ENCODE data around the gene COPA. TPM values are rescaled to one million over a fixed set of nuclear protein-coding genes. Genes with fewer than 3 reads are reported as not detected.

COPA gene
- total RNA-seq, 2 experiments from 2014 or later = 145 to 146 TPM

GRCh38 chr1:160369087-160369486 is 26.0 kb upstream of the COPA start:
- no peak for DNase-seq
- POLR2A ChIA-PET = interaction anchor here (1.1 to 1.6 kb wide), 4 partner anchors 9 to 52 kb away, joined by 3 to 4 read pairs (median 4); partner anchors contain the start of genes COPA and NCSTN
- Mint-ChIP-seq H3K4me3 (no peak overlapping the region), H3K36me3 (ENCODE audit: low read depth) (no peaks in the 10 kb centered on the region), H3K9me3 (no peaks in the 10 kb centered on the region), H3K4me1 (peaks cover 2% of the 10 kb centered on the region), H3K27ac (no peak overlapping the region), H3K27me3 (peaks cover 2% of the 10 kb centered on the region)
- CTCF ChIA-PET = interaction anchor here (1.8 kb wide), 1 partner anchor 8 kb away, joined by 6 read pairs; no protein-coding TSS in a partner anchor

DNA sequence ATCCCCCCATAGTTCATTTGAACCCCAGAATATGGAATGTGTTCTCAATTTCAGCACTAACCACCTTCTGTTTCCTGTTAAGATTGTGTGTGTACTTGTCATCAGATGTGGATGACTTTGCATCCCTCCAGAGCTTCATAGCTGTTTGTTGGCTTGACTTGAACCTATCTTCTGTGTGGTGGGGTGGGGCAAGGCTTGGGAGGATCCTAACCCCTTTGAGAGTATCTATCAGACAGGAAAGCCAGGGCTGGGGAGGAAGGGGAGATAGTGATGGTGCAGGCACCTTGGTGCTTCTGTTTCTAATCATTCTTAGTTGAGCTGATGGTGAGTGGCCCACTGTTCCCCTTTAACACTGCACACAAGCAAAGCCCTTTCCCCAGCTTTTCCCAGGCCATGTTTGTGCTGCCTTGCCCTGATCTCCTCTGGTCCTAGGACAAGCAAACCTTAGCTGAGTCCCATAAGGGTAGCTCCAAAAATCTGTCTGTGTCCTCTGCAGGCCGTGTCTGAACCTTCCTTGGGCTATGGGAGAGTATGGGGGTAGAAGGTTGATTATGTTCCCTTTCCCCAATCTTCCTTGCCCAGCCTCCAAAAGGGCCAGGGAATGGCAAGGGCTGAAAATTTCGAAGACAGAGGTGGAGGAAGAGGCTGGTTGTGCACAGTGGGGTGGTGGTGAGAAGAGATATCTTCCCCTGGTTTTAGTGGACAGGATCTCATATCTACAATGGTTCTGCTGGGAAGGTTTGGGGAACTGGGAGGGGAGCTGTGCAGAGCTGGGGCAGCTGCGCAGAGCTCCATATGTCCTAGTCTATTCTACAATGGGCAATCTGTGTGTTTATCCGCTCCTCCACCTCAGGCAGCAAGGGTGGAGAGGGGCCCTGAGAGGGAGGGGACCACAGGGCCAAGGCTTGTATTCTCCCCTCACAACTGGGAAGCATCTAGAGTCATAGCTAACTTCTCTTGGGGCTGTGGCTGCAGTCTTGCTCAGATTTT is 25.2 kb upstream of the COPA start:
- H3K27ac Mint-ChIP-seq = no peak overlapping the region
- CTCF ChIA-PET = interaction anchor here (0.7 to 1.8 kb wide), 2 partner anchors 9 to 238 kb away, joined by 4 to 6 read pairs; no protein-coding TSS in a partner anchor
- no peaks in the 10 kb centered on the region for H3K36me3 Mint-ChIP-seq (ENCODE audit: low read depth)
- H3K4me1 Mint-ChIP-seq = peaks cover 2% of the 10 kb centered on the region
- no peaks in the 10 kb centered on the region for H3K9me3 Mint-ChIP-seq
- H3K4me3 Mint-ChIP-seq = no peak overlapping the region
- POLR2A ChIA-PET = interaction anchor here (1.1 to 1.6 kb wide), 4 partner anchors 9 to 51 kb away, joined by 3 to 4 read pairs (median 4); partner anchors contain the start of genes COPA and NCSTN
- peaks cover 2% of the 10 kb centered on the region for H3K27me3 Mint-ChIP-seq
- DNase-seq = no peak

DNA sequence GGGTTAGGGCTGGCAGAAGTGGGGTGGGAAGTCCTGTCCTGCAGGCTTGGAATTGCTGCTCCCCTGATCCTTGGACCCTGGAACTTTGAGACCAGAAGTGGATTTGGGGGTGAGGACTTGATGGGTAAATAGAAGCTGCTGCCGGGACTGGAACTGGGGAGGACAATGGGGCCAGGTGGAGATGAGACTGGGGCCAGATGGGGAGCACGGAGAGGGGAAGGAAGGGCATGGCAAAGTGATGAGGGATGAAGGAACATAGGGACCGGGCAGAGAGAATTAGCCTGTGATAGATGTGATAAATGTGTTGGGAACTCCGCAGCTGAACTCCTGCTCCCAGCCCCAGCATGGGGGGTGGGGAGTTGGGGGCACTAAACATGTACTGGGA is 24.5 kb upstream of the COPA start:
- H3K27me3 Mint-ChIP-seq = peaks cover 2% of the 10 kb centered on the region
- POLR2A ChIA-PET = interaction anchor here (1.4 to 1.6 kb wide), 2 partner anchors 19 to 24 kb away, joined by 4 read pairs; partner anchors contain the start of genes COPA and NCSTN
- no peaks in the 10 kb centered on the region for H3K36me3 Mint-ChIP-seq (ENCODE audit: low read depth)
- no peak overlapping the region for H3K4me3 Mint-ChIP-seq
- no peak for DNase-seq
- H3K9me3 Mint-ChIP-seq = no peaks in the 10 kb centered on the region
- CTCF ChIA-PET = interaction anchor here (1.8 kb wide), 1 partner anchor 9 kb away, joined by 6 read pairs; no protein-coding TSS in a partner anchor
- peaks cover 2% of the 10 kb centered on the region for H3K4me1 Mint-ChIP-seq
- H3K27ac Mint-ChIP-seq = no peak overlapping the region

DNA sequence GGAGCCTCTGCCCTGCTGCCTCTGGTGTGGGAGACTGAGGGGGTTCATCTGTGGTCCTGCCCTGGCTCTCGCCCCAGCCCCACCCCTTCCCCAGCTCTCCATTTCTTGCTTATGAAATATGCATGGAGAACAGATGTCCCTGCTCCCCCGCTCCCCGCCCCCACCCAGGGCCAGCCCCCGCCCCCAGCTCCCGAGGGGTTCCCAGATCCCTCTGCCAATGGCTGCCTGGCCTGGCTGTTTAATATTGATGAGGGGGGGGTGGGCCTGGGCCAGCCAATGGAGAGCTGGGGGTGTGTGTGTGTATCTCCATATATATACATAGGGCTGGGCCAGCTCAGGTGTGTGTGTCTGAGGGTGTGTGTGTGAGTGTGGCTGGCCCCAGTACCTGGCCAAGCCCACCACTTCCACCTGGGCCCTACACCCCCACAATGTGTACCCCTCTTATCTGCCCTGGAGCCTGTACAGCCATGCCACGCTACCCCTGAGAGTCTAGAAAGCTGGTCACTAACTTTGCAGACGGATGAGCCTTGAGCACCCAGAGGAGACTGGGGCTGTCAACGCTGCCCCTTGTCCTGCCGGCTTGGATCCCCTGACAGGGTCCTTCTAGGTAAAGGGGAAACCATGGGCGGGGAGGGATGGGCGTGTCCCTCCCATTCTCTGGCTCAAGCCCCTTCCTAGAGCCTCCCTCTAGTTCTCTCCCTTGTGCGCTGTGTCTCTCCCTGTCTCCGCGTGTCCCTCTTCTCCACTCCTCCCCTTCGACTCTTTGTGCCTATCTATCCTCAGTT is 23.9 kb upstream of the COPA start, which contains the start of gene NHLH1:
NHLH1 (plus strand) TSS at position 341 of the 785 bp plus-strand sequence. CDS start 3,661 bp downstream, outside the sequence.
- ChIA-PET POLR2A (no interaction called here), CTCF (interaction anchor here (1.4 to 5.3 kb wide), 3 partner anchors 10 to 173 kb away, joined by 4 to 23 read pairs (median 4); no protein-coding TSS in a partner anchor)
- no peak within 1 kb of the TSS for H3K4me3 Mint-ChIP-seq
- peaks cover 2% of the 10 kb centered on the region for H3K4me1 Mint-ChIP-seq
- DNase-seq = no peak
- H3K27ac Mint-ChIP-seq = no peak within 1 kb of the TSS
- H3K9me3 Mint-ChIP-seq = no peaks in the 10 kb centered on the region
- no peaks in the 10 kb centered on the region for H3K36me3 Mint-ChIP-seq (ENCODE audit: low read depth)
- peaks cover 2% of the 10 kb centered on the region for H3K27me3 Mint-ChIP-seq

- Mint-ChIP-seq H3K4me1 (peaks cover 2% of the 10 kb centered on the region), H3K27ac (no peak overlapping the region), H3K4me3 (no peak overlapping the region), H3K36me3 (ENCODE audit: low read depth) (peaks cover 7% of the 10 kb centered on the region), H3K9me3 (no peaks in the 10 kb centered on the region), H3K27me3 (peaks cover 2% of the 10 kb centered on the region)
- DNase-seq = no peak
- ChIA-PET CTCF (interaction anchor here (1.4 to 5.3 kb wide), 3 partner anchors 10 to 172 kb away, joined by 4 to 23 read pairs (median 4); no protein-coding TSS in a partner anchor), POLR2A (no interaction called here)
Measured at GRCh38 chr1:160365325-160365724, 22.3 kb upstream of the COPA start.

DNA sequence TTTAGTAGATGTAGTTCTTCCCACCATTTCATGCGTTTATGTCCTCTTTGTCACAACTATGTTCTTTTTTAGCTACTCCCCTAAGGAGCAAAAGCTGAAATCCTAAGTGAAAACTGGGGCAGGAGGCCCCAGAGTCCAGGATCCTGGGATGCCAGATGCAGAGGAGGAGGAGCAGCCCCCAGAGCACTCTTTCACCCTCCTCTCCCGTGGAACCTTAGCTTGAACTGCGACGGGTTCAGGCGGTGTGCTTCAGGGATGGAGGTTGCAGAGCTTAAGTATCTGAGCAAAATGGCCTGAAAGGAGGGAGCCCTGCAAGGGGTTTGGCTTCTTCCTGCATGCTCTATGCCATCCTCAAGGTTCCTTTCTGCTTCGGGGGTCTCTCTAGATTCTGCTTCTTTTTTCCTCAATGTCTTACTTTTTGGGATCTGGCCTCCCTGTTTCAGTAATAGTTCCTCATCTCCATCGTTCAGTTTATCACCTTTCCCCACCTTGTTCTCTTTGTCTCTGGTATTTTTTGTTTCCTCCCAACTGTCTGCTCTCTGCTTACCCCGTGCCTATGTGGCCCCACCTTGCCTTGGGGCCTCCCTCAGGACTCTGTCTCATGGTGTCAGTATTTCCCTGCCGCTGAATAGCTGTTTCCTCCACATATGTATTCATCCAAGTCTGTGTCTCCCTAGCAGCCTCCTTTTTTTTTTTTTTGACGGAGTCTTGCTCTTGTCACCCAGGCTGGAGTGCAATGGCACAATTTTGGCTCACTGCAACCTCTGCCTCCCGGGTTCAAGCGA is 21.1 kb upstream of the COPA start:
- Mint-ChIP-seq H3K36me3 (ENCODE audit: low read depth) (peaks cover 8% of the 10 kb centered on the region), H3K9me3 (no peaks in the 10 kb centered on the region), H3K4me1 (peaks cover 2% of the 10 kb centered on the region), H3K27me3 (no peaks in the 10 kb centered on the region), H3K4me3 (no peak overlapping the region), H3K27ac (no peak overlapping the region)
- ChIA-PET CTCF (interaction anchor here (0.6 to 5.3 kb wide), 5 partner anchors 10 to 94 kb away, joined by 3 to 23 read pairs (median 5); no protein-coding TSS in a partner anchor), POLR2A (interaction anchor here (2.0 kb wide), 1 partner anchor 12 kb away, joined by 7 read pairs; no protein-coding TSS in a partner anchor)
- DNase-seq = no peak

GRCh38 chr1:160363010-160363409 is 20.0 kb upstream of the COPA start:
- Mint-ChIP-seq H3K27ac (no peak overlapping the region), H3K9me3 (no peaks in the 10 kb centered on the region), H3K4me3 (no peak overlapping the region), H3K4me1 (peaks cover 2% of the 10 kb centered on the region), H3K27me3 (no peaks in the 10 kb centered on the region), H3K36me3 (ENCODE audit: low read depth) (peaks cover 16% of the 10 kb centered on the region)
- ChIA-PET CTCF (interaction anchor here (1.2 to 5.3 kb wide), 3 partner anchors 10 to 14 kb away, joined by 4 to 23 read pairs (median 5); no protein-coding TSS in a partner anchor), POLR2A (interaction anchor here (2.0 kb wide), 1 partner anchor 11 kb away, joined by 7 read pairs; no protein-coding TSS in a partner anchor)
- DNase-seq = no peak

GRCh38 chr1:160362168-160362957 is 19.3 kb upstream of the COPA start:
- H3K9me3 Mint-ChIP-seq = no peaks in the 10 kb centered on the region
- H3K27ac Mint-ChIP-seq = peak overlapping the region; percentile 18
- H3K36me3 Mint-ChIP-seq (ENCODE audit: low read depth) = peaks cover 21% of the 10 kb centered on the region
- no peaks in the 10 kb centered on the region for H3K4me1 Mint-ChIP-seq
- ChIA-PET CTCF (interaction anchor here (1.6 to 5.3 kb wide), 2 partner anchors 9 to 14 kb away, joined by 5 to 23 read pairs; no protein-coding TSS in a partner anchor), POLR2A (interaction anchor here (2.0 kb wide), 1 partner anchor 10 kb away, joined by 7 read pairs; no protein-coding TSS in a partner anchor)
- DNase-seq = no peak
- no peaks in the 10 kb centered on the region for H3K27me3 Mint-ChIP-seq
- H3K4me3 Mint-ChIP-seq = no peak overlapping the region

DNA sequence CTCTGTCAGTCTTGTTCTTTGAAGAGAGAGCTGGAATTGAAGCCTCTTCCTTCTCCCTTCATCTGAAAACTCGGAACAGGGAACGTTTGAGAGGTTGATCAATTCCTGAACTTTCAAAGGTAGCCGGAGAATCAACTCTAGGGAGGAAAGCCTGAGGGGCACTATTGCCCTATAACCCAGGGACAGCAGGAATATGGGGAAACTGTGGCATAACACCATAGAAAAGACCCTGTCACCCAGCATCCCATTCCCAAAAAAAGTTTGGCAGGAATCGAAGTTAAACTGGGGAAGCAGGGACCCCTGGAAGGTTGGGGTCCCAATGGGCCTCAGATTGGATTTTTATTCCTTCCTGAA is 18.7 kb upstream of the COPA start:
- DNase-seq = no peak
- ChIA-PET POLR2A (no interaction called here), CTCF (interaction anchor here (5.3 kb wide), 1 partner anchor 15 kb away, joined by 23 read pairs; no protein-coding TSS in a partner anchor)
- H3K4me3 Mint-ChIP-seq = no peak overlapping the region
- H3K9me3 Mint-ChIP-seq = no peaks in the 10 kb centered on the region
- H3K27me3 Mint-ChIP-seq = no peaks in the 10 kb centered on the region
- H3K27ac Mint-ChIP-seq = no peak overlapping the region
- H3K36me3 Mint-ChIP-seq (ENCODE audit: low read depth) = peaks cover 27% of the 10 kb centered on the region
- H3K4me1 Mint-ChIP-seq = no peaks in the 10 kb centered on the region

GRCh38 chr1:160361199-160361598 is 18.1 kb upstream of the COPA start:
- no peak overlapping the region for H3K27ac Mint-ChIP-seq
- no peak overlapping the region for H3K4me3 Mint-ChIP-seq
- POLR2A ChIA-PET = no interaction called here
- H3K27me3 Mint-ChIP-seq = no peaks in the 10 kb centered on the region
- H3K4me1 Mint-ChIP-seq = no peaks in the 10 kb centered on the region
- DNase-seq = no peak
- H3K9me3 Mint-ChIP-seq = no peaks in the 10 kb centered on the region
- peaks cover 32% of the 10 kb centered on the region for H3K36me3 Mint-ChIP-seq (ENCODE audit: low read depth)
- CTCF ChIA-PET = no interaction called here

- H3K27me3 Mint-ChIP-seq = no peaks in the 10 kb centered on the region
- no peaks in the 10 kb centered on the region for H3K4me1 Mint-ChIP-seq
- no peak overlapping the region for H3K4me3 Mint-ChIP-seq
- ChIA-PET POLR2A (no interaction called here), CTCF (interaction anchor here (1.0 kb wide), 1 partner anchor 17 kb away, joined by 3 read pairs; no protein-coding TSS in a partner anchor)
- peaks cover 40% of the 10 kb centered on the region for H3K36me3 Mint-ChIP-seq (ENCODE audit: low read depth)
- no peak for DNase-seq
- H3K9me3 Mint-ChIP-seq = no peaks in the 10 kb centered on the region
- H3K27ac Mint-ChIP-seq = no peak overlapping the region
Measured at GRCh38 chr1:160360227-160360695, 17.2 kb upstream of the COPA start.

All from activated CD4-positive, alpha-beta memory T cell treated with anti-CD3 and anti-CD28 coated beads, Interleukin-2, amount 10 ng/mL, durations not matched to agents 7 days and 5 days (primary cell).